Dedifferentiated amniotic fluid mesenchymal stem cell (primary cell): Measurements from ENCODE around the gene RTTN.
A peak's percentile ranks its signal among the peaks of the same experiment; 100 is the strongest.
"Not testable (repeated sequence)": the region's sequence is repeated elsewhere in the genome, so short reads cannot be mapped to it uniquely, and the experiment has no call there.

Experiments used
- DNase-seq: peaks from one replicate; pipeline ENCODE4 v3.0.0-alpha.2; 2016; ENCODE audit errors: extremely low spot score

RTTN gene

GRCh38 chr18:70205421-70206397 is at the start of gene RTTN:
Gene RTTN (minus strand): TSS chr18:70205687. CDS start chr18:70205658, 29 bp downstream.
- peak; percentile 91 for DNase-seq

- no peak for DNase-seq
These were observed 45.3 kb upstream of the RTTN start for GRCh38 chr18:70250781-70251180.

GRCh38 chr18:70249861-70250260 is 44.4 kb upstream of the RTTN start:
- not testable (repeated sequence) for DNase-seq

- no peak for DNase-seq
These were observed 43.6 kb upstream of the RTTN start for GRCh38 chr18:70249118-70249517.

GRCh38 chr18:70246061-70246466 is 40.6 kb upstream of the RTTN start:
- DNase-seq, result no peak

- DNase-seq, result no peak
These were observed 37.8 kb upstream of the RTTN start for GRCh38 chr18:70243131-70243929.

- DNase-seq, result not testable (repeated sequence)
These were observed 31.4 kb upstream of the RTTN start for GRCh38 chr18:70236921-70237320.

- no peak for DNase-seq
These were observed 30.0 kb upstream of the RTTN start for GRCh38 chr18:70235478-70235877.

GRCh38 chr18:70234667-70235459 is 29.4 kb upstream of the RTTN start:
- no peak for DNase-seq

GRCh38 chr18:70233974-70234373 is 28.5 kb upstream of the RTTN start:
- no peak for DNase-seq

GRCh38 chr18:70232261-70232660 is 26.8 kb upstream of the RTTN start:
- DNase-seq, result no peak

GRCh38 chr18:70229639-70230038 is 24.2 kb upstream of the RTTN start:
- no peak for DNase-seq

GRCh38 chr18:70228536-70228935 is 23.0 kb upstream of the RTTN start:
- DNase-seq, result no peak

GRCh38 chr18:70227438-70227837 is 22.0 kb upstream of the RTTN start:
- no peak for DNase-seq

GRCh38 chr18:70221915-70222278 is 16.4 kb upstream of the RTTN start:
- no peak for DNase-seq

- DNase-seq, result no peak
These were observed 15.8 kb upstream of the RTTN start for GRCh38 chr18:70221156-70221914.

GRCh38 chr18:70220628-70221027 is 15.1 kb upstream of the RTTN start:
- DNase-seq, result no peak

GRCh38 chr18:70219688-70220087 is 14.2 kb upstream of the RTTN start:
- DNase-seq, result no peak

GRCh38 chr18:70216788-70217187 is 11.3 kb upstream of the RTTN start:
- no peak for DNase-seq

- DNase-seq, result no peak
These were observed 1.7 kb upstream of the RTTN start for GRCh38 chr18:70207181-70207580.

- DNase-seq, result no peak
These were observed 5.2 kb downstream of the RTTN start for GRCh38 chr18:70200286-70200685.
